GM19438 (cell line): ENCODE measurements around the gene EPHA2.

Experiments used
- ATAC-seq: cut with Tn5 transposase; IDR thresholded peaks from one replicate; pipeline ENCODE4 v1.9.1; 2021; ENCODE audit warnings: low read depth; ENCODE audit not compliant: unreplicated experiment

Gene EPHA2

GRCh38 chr1:16077406-16078245, 78.2 kb downstream of the EPHA2 start:
- ATAC-seq, result no peak

GRCh38 chr1:16076865-16077238, 79.0 kb downstream of the EPHA2 start:
- ATAC-seq, result no peak

GRCh38 chr1:16076031-16076864, 79.6 kb downstream of the EPHA2 start:
- ATAC-seq, result no peak

DNA sequence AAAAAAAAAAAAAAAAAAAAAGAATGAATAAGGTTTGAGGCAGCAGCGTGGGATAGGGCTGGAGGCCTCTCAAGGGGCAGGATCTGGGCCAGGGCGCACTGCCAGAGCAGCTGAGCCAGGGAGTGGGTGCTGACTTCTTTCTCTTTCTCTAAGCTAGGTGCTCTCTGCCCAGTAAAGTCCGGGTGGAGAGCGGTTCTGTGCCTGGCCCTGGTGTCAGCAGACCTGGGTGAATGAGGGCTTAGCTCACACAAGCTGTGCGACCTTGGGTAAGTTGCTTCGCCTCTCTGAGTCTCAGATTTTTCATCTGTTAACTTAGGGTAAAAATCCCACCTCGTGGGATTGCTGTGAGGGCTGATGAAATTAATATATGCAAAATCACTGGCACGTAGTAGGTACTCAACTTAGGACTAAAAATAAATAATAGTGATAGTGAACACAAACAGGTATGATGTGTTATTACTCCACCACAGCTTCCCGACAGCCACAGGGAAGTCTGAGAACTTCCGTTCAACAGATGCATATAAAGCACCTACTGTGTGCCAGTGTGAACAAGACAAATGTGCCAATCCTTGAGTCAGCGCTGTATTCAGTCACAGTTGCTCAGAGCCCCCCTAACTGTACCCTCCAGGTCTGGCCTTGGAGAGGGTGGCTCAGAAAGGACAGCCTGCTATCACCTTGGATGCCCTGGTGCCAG, 80.4 kb downstream of the EPHA2 start:
- no peak for ATAC-seq
